Measurements from ENCODE around the gene USP6NL. TPM values are rescaled to one million over a fixed set of nuclear protein-coding genes. Genes with fewer than 3 reads are reported as not detected.

USP6NL gene
- total RNA-seq, 1 donor from 2014 or later: 29.6 TPM

GRCh38 chr10:11602919-11603523, 8.4 kb downstream of the USP6NL start:
- TF ChIP-seq CTCF (conservative IDR thresholded peaks at IDR 0.05): no peak
- peak overlapping the region; percentile 27 for H3K4me3 Mint-ChIP-seq
- peak overlapping the region; percentile 20 for H3K27ac Mint-ChIP-seq
- H3K27me3 Mint-ChIP-seq: no peaks in the 10 kb centered on the region
- peaks cover 26% of the 10 kb centered on the region for H3K4me1 Mint-ChIP-seq (ENCODE audit: unreplicated experiment)
- H3K9me3 Mint-ChIP-seq: no peaks in the 10 kb centered on the region
- peaks cover 4% of the 10 kb centered on the region for H3K36me3 Mint-ChIP-seq
- DNase-seq (ENCODE audit: extremely low spot score, unreplicated experiment): no peak

DNA sequence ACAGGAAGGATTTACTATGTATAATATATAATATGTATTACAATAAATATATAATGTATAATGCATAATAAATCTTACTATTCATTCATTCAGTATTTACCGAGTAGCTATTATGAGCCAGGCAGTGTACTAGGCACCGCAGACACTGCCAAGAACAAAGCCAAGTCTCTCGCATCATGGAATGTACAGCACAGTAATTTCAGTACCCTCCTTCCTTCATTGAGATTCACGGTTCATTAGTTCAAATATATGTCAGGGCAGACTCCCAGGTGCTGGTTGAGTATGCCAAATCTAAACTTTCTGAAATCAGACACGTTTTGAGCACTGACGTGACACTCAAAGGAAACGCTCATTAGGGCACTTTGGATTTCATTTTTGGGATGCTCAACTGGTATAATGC, 9.1 kb downstream of the USP6NL start:
- Mint-ChIP-seq H3K27me3 (no peaks in the 10 kb centered on the region), H3K36me3 (peaks cover 7% of the 10 kb centered on the region), H3K4me3 (no peak overlapping the region), H3K4me1 (ENCODE audit: unreplicated experiment) (peaks cover 29% of the 10 kb centered on the region), H3K9me3 (no peaks in the 10 kb centered on the region), H3K27ac (no peak overlapping the region)
- no peak for DNase-seq (ENCODE audit: extremely low spot score, unreplicated experiment)
- no peak for TF ChIP-seq CTCF (conservative IDR thresholded peaks at IDR 0.05)

DNA sequence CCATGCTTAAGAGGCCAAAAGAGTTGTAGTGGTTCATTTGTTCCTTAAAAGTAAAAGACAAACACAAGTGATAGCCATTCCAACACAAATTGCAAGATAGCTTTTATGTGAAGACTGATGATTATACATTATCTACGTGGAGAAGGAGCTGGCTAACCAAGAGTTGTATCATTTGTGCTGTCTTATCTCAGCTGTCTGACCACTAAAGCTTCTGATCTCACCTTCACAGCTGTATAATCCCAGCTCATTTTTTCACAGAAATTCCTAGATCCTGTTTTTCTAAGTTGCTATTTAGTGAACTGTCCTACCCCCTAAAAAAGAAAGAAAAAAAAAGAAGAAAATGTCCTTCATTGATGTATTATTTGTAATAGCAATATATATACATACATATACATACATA, 9.8 kb downstream of the USP6NL start:
- no peak overlapping the region for H3K27ac Mint-ChIP-seq
- DNase-seq (ENCODE audit: extremely low spot score, unreplicated experiment): no peak
- no peaks in the 10 kb centered on the region for H3K9me3 Mint-ChIP-seq
- H3K27me3 Mint-ChIP-seq: no peaks in the 10 kb centered on the region
- H3K36me3 Mint-ChIP-seq: peaks cover 14% of the 10 kb centered on the region
- H3K4me1 Mint-ChIP-seq (ENCODE audit: unreplicated experiment): peaks cover 29% of the 10 kb centered on the region
- H3K4me3 Mint-ChIP-seq: no peak overlapping the region
- TF ChIP-seq CTCF (conservative IDR thresholded peaks at IDR 0.05): no peak

DNA sequence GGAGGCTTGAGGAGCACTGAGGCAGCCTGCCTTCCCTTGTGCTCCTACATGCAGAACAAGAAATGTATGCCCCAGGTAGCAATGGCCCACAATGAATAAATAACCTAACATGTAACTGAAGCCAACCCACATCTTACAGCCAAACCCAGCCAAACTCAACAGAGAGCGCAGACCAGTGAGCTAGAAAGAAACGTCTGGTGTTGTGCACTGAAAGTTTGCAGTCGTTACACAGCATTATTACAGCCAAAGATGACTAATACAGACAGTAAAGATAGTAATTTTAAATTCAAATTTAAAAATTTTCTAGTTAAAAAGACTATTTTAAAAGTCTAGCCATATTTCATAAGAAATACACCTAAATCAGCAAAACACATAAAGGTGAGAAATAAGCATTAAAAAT, 11.2 kb downstream of the USP6NL start:
- no peaks in the 10 kb centered on the region for H3K9me3 Mint-ChIP-seq
- peaks cover 31% of the 10 kb centered on the region for H3K4me1 Mint-ChIP-seq (ENCODE audit: unreplicated experiment)
- no peak overlapping the region for H3K4me3 Mint-ChIP-seq
- no peaks in the 10 kb centered on the region for H3K27me3 Mint-ChIP-seq
- no peak overlapping the region for H3K27ac Mint-ChIP-seq
- no peak for TF ChIP-seq CTCF (conservative IDR thresholded peaks at IDR 0.05)
- DNase-seq (ENCODE audit: extremely low spot score, unreplicated experiment): no peak
- H3K36me3 Mint-ChIP-seq: peaks cover 17% of the 10 kb centered on the region

- H3K36me3 Mint-ChIP-seq: peaks cover 25% of the 10 kb centered on the region
- H3K4me1 Mint-ChIP-seq (ENCODE audit: unreplicated experiment): peaks cover 28% of the 10 kb centered on the region
- no peaks in the 10 kb centered on the region for H3K9me3 Mint-ChIP-seq
- no peak overlapping the region for H3K27ac Mint-ChIP-seq
- DNase-seq (ENCODE audit: extremely low spot score, unreplicated experiment): no peak
- no peak for TF ChIP-seq CTCF (conservative IDR thresholded peaks at IDR 0.05)
- no peaks in the 10 kb centered on the region for H3K27me3 Mint-ChIP-seq
- no peak overlapping the region for H3K4me3 Mint-ChIP-seq
These were observed 12.6 kb downstream of the USP6NL start for GRCh38 chr10:11598712-11599397.

Data from type B pancreatic cell (in vitro differentiated cells).